ENCODE measurements around the gene NIM1K. TPM values are rescaled to one million over a fixed set of nuclear protein-coding genes. Genes with fewer than 3 reads are reported as not detected.

Gene NIM1K
- total and polyA plus RNA-seq, 2 of the 4 experiments (the other 2 are of a cell fraction) = 0.54 to 0.68 TPM

- intact Hi-C loops (cut with micrococcal nuclease) = no loop called here
- POLR2A ChIA-PET (ENCODE audit: unreplicated experiment) = no interaction called here
- no peaks in the 10 kb centered on the region for H3K36me3 ChIP-seq (ENCODE audit: control insufficient read depth, insufficient read depth, low read length)
- DNase-seq (peak; percentile 31), ATAC-seq (ENCODE audit: low read depth) (no peak)
- no peak overlapping the region for H2BK120ac ChIP-seq (ENCODE audit: low read depth, low read length)
- no peaks in the 10 kb centered on the region for H3K9me3 ChIP-seq (ENCODE audit: control insufficient read depth, insufficient read depth, low read length)
- no peaks in the 10 kb centered on the region for H4K20me1 ChIP-seq (ENCODE audit: insufficient read depth, low read length)
- H4K91ac ChIP-seq (ENCODE audit: insufficient read depth, low read depth, low read length) = no peak overlapping the region
- in situ Hi-C loops (cut with MboI; ENCODE audit: low sequenced_read_pairs) = no loop called here
- no peak overlapping the region for H3K27ac ChIP-seq (ENCODE audit: insufficient read depth, low read length)
- H2BK5ac ChIP-seq (ENCODE audit: low read depth, low read length, poor library complexity, severe bottlenecking) = no peak overlapping the region
- no peak overlapping the region for H2BK15ac ChIP-seq (ENCODE audit: low read depth, low read length)
- dilution Hi-C loops (cut with HindIII; ENCODE audit: low sequenced_read_pairs, unreplicated experiment) = no loop called here
- H3K4me2 ChIP-seq (ENCODE audit: low read depth, low read length) = no peak overlapping the region
- WGBS, 2 experiments (ENCODE audit: extremely low coverage in 2 of 2, insufficient read length in 1 of 2) = 70% methylated on average over 1 of the region's 5 CpGs; no CpG with 5 or more reads in 1 of the 2 experiments
- TF ChIP-seq BHLHE40 (IDR thresholded peaks at IDR 0.05; ENCODE audit: low read depth, low read length) = no peak
- no peak for TF ChIP-seq FOS (IDR thresholded peaks at IDR 0.05; ENCODE audit: low read depth, low read length)
- no peak for TF ChIP-seq CHD1 (IDR thresholded peaks at IDR 0.05; ENCODE audit: low read depth, low read length)
- TF ChIP-seq MXI1 (IDR thresholded peaks at IDR 0.05; ENCODE audit: borderline replicate concordance, low read depth, low read length) = no peak
- TF ChIP-seq SMC3 (IDR thresholded peaks at IDR 0.05; ENCODE audit: low read depth, low read length) = no peak
- no peak for TF ChIP-seq POLR2A (IDR thresholded peaks at IDR 0.05; ENCODE audit: low read depth, low read length)
- TF ChIP-seq CEBPB (IDR thresholded peaks at IDR 0.05; ENCODE audit: low read depth, low read length) = no peak
- TF ChIP-seq MAFK (IDR thresholded peaks at IDR 0.05; ENCODE audit: low read depth, low read length) = no peak
- no peak for TF ChIP-seq RFX5 (IDR thresholded peaks at IDR 0.05; ENCODE audit: low read depth, low read length)
- TF ChIP-seq ELK1 (IDR thresholded peaks at IDR 0.05; ENCODE audit: borderline replicate concordance, low read depth, low read length) = no peak
- no peak for TF ChIP-seq RAD21 (IDR thresholded peaks at IDR 0.05; ENCODE audit: low read length)
- no peak for TF ChIP-seq RCOR1 (IDR thresholded peaks at IDR 0.05; ENCODE audit: insufficient replicate concordance, low read length)
- TF ChIP-seq MAZ (IDR thresholded peaks at IDR 0.05; ENCODE audit: borderline replicate concordance, low read depth, low read length) = no peak
- TF ChIP-seq CTCF (conservative IDR thresholded peaks at IDR 0.05; ENCODE audit: low read depth, low read length) = no peak
- no peak for TF ChIP-seq USF2 (IDR thresholded peaks at IDR 0.05; ENCODE audit: low read depth, low read length)
- no peak for TF ChIP-seq NFE2L2 (IDR thresholded peaks at IDR 0.05; ENCODE audit: low read depth, low read length)
- no TSS peak for BruUV-seq (replicated peaks)
- no peak overlapping the region for H3K14ac ChIP-seq (replicated peaks; ENCODE audit: low read depth, low read length)
- H3K18ac ChIP-seq (ENCODE audit: low read depth, low read length) = no peak overlapping the region
- H2BK20ac ChIP-seq (ENCODE audit: low read depth, low read length) = no peak overlapping the region
- H4K8ac ChIP-seq (ENCODE audit: low read depth in 2 of 2, low read length in 2 of 2) = no peak overlapping the region
- CTCF ChIA-PET = no interaction called here
- no peak overlapping the region for H3K4ac ChIP-seq (ENCODE audit: low read depth, low read length)
- H3K4me3 ChIP-seq (ENCODE audit: insufficient read depth, low read depth, low read length) = no peak overlapping the region
- H3K9ac ChIP-seq (ENCODE audit: low read depth, low read length) = no peak overlapping the region
- H3K56ac ChIP-seq (ENCODE audit: extremely low read depth, insufficient read depth, low read length) = no peak overlapping the region
- no peaks in the 10 kb centered on the region for H3K79me1 ChIP-seq (ENCODE audit: low read depth in 1 of 2, low read length in 2 of 2)
- no peak overlapping the region for H4K5ac ChIP-seq (ENCODE audit: low read depth, low read length)
- no peak overlapping the region for H2AK9ac ChIP-seq (replicated peaks; ENCODE audit: low read depth, low read length, poor library complexity)
- no peak overlapping the region for H2AFZ ChIP-seq (replicated peaks; ENCODE audit: low read length, poor library complexity)
- H2AK5ac ChIP-seq (ENCODE audit: low read depth, low read length) = no peak overlapping the region
- no peaks in the 10 kb centered on the region for H3K9me1 ChIP-seq (ENCODE audit: insufficient read depth, low read length)
- no peak overlapping the region for H3K23ac ChIP-seq (ENCODE audit: low read depth, low read length)
- H3K4me1 ChIP-seq (ENCODE audit: control insufficient read depth, insufficient read depth, low read length) = no peaks in the 10 kb centered on the region
- H3K27me3 ChIP-seq (ENCODE audit: control insufficient read depth, insufficient read depth, low read length) = no peaks in the 10 kb centered on the region
Observed at GRCh38 chr5:43203373-43203772, 11.3 kb downstream of the NIM1K start.

Measured in IMR-90 (cell line).